ENCODE data around the gene C1QTNF6. TPM values are rescaled to one million over a fixed set of nuclear protein-coding genes. Genes with fewer than 3 reads are reported as not detected.

Gene C1QTNF6
- total and polyA plus RNA-seq, 2 experiments from 2014 or later: 1.7 to 2.3 TPM

DNA sequence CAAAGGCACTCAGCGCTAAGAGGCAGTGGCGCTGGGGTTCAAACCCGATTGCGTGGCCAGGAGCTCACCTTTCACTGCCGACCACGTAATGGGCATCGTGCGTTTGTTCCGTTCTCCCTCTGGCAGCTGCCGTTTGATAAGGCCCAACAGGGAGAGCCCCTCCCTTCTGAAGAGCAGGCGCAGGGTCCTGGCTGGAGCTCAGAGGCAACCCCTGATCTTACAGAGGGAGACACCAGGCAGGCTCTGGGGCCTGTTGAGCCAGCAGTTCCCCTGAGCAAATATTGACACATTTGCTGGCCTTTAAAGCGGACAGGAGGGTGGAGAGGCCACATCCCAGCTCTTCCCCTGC is 11.7 kb upstream of the C1QTNF6 start:
- ATAC-seq: peak; percentile 28
- peak; percentile 64 for DNase-seq (ENCODE audit: low spot score)
- Histone ChIP-seq H4K20me1 (replicated peaks; ENCODE audit: insufficient read depth) (no peaks in the 10 kb centered on the region), H3K9me2 (ENCODE audit: insufficient read depth) (no peaks in the 10 kb centered on the region), H3K27ac (ENCODE audit: low read depth) (no peak overlapping the region), H3K4me1 (ENCODE audit: insufficient read depth) (peaks cover 8% of the 10 kb centered on the region; the same call in 1 of the 2 replicates), H3K27me3 (ENCODE audit: insufficient read depth) (no peaks in the 10 kb centered on the region), H3K4me3 (peak overlapping the region; percentile 45; the same call in 1 of the 2 replicates), H3K79me2 (replicated peaks; ENCODE audit: insufficient read depth) (no peaks in the 10 kb centered on the region), H3K36me3 (ENCODE audit: insufficient read depth) (no peaks in the 10 kb centered on the region), H3F3A (replicated peaks; ENCODE audit: low read depth) (no peaks in the 10 kb centered on the region), H2AFZ (peak overlapping the region; percentile 93), H3K4me2 (peak overlapping the region; percentile 75)
- Mint-ChIP-seq H3K4me1 (peaks cover 15% of the 10 kb centered on the region), H3K36me3 (ENCODE audit: low read depth) (peaks cover under 1% of the 10 kb centered on the region; the same call in 1 of the 3 replicates), H3K27me3 (ENCODE audit: insufficient read depth, low read depth, poor library complexity) (peaks cover 5% of the 10 kb centered on the region), H3K9me3 (no peaks in the 10 kb centered on the region; the same call in 2 of the 3 replicates), H3K27ac (no peak overlapping the region), H3K4me3 (no peak overlapping the region)
- TF ChIP-seq ZNF114 (CRISPR knock-in tag; IDR thresholded peaks at IDR 0.05): no peak

GRCh38 chr22:37199103-37199759 is 11.2 kb upstream of the C1QTNF6 start:
- Histone ChIP-seq H3F3A (replicated peaks; ENCODE audit: low read depth) (no peaks in the 10 kb centered on the region), H3K27ac (ENCODE audit: low read depth) (no peak overlapping the region), H3K4me1 (ENCODE audit: insufficient read depth) (peaks cover 8% of the 10 kb centered on the region; the same call in 1 of the 2 replicates), H3K9me2 (ENCODE audit: insufficient read depth) (no peaks in the 10 kb centered on the region), H3K36me3 (ENCODE audit: insufficient read depth) (no peaks in the 10 kb centered on the region), H3K79me2 (replicated peaks; ENCODE audit: insufficient read depth) (no peaks in the 10 kb centered on the region), H2AFZ (peak overlapping the region; percentile 93), H3K27me3 (ENCODE audit: insufficient read depth) (no peaks in the 10 kb centered on the region), H3K4me2 (peak overlapping the region; percentile 92), H4K20me1 (replicated peaks; ENCODE audit: insufficient read depth) (no peaks in the 10 kb centered on the region), H3K4me3 (peak overlapping the region; percentile 75)
- H3K27ac Mint-ChIP-seq: no peak overlapping the region
- peaks cover 5% of the 10 kb centered on the region for H3K27me3 Mint-ChIP-seq (ENCODE audit: insufficient read depth, low read depth, poor library complexity)
- peak overlapping the region; percentile 79 for H3K4me3 Mint-ChIP-seq
- peaks cover 15% of the 10 kb centered on the region for H3K4me1 Mint-ChIP-seq
- H3K9me3 Mint-ChIP-seq: no peaks in the 10 kb centered on the region; the same call in 2 of the 3 replicates
- peak; percentile 92 for ATAC-seq
- peaks cover 6% of the 10 kb centered on the region; the same call in 2 of the 3 replicates for H3K36me3 Mint-ChIP-seq (ENCODE audit: low read depth)
- peak; percentile 98 for DNase-seq (ENCODE audit: low spot score)
- TF ChIP-seq NANOG (IDR thresholded peaks at IDR 0.05; ENCODE audit: borderline replicate concordance) (no peak), ZNF331 (CRISPR knock-in tag; IDR thresholded peaks at IDR 0.05; ENCODE audit: low read depth) (no peak), STAT1 (IDR thresholded peaks at IDR 0.05; ENCODE audit: unreplicated experiment) (no peak), ZNF114 (CRISPR knock-in tag; IDR thresholded peaks at IDR 0.05) (no peak), ETS1 (IDR thresholded peaks at IDR 0.05) (peak; percentile 36; the same call in 1 of the 2 replicates), EZH2phosphoT487 (IDR thresholded peaks at IDR 0.05; ENCODE audit: unreplicated experiment) (no peak), EZH2 (IDR thresholded peaks at IDR 0.05; ENCODE audit: low read depth, unreplicated experiment) (no peak), JUNB (IDR thresholded peaks at IDR 0.05; ENCODE audit: unreplicated experiment) (no peak), CREB1 (CRISPR knock-in tag; IDR thresholded peaks at IDR 0.05; ENCODE audit: low read depth) (peak; percentile 57), CTCF (conservative IDR thresholded peaks at IDR 0.05; ENCODE audit: low read depth in 2 of 2) (peak; percentile 59 to 82), POLR2AphosphoS5 (IDR thresholded peaks at IDR 0.05; ENCODE audit: low read depth) (peak; percentile 96)
- TF ChIP-seq, protein P1, sequence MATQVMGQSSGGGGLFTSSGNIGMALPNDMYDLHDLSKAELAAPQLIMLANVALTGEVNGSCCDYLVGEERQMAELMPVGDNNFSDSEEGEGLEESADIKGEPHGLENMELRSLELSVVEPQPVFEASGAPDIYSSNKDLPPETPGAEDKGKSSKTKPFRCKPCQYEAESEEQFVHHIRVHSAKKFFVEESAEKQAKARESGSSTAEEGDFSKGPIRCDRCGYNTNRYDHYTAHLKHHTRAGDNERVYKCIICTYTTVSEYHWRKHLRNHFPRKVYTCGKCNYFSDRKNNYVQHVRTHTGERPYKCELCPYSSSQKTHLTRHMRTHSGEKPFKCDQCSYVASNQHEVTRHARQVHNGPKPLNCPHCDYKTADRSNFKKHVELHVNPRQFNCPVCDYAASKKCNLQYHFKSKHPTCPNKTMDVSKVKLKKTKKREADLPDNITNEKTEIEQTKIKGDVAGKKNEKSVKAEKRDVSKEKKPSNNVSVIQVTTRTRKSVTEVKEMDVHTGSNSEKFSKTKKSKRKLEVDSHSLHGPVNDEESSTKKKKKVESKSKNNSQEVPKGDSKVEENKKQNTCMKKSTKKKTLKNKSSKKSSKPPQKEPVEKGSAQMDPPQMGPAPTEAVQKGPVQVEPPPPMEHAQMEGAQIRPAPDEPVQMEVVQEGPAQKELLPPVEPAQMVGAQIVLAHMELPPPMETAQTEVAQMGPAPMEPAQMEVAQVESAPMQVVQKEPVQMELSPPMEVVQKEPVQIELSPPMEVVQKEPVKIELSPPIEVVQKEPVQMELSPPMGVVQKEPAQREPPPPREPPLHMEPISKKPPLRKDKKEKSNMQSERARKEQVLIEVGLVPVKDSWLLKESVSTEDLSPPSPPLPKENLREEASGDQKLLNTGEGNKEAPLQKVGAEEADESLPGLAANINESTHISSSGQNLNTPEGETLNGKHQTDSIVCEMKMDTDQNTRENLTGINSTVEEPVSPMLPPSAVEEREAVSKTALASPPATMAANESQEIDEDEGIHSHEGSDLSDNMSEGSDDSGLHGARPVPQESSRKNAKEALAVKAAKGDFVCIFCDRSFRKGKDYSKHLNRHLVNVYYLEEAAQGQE (IDR thresholded peaks at IDR 0.05; ENCODE audit: unreplicated experiment): no peak
